Endothelial cell of umbilical vein (primary cell): ENCODE measurements around the gene CIAO3. TPM values are rescaled to one million over a fixed set of nuclear protein-coding genes. Genes with fewer than 3 reads are reported as not detected.

Experiments
- BruUV-seq: library from RNA; stranded (reverse); fragments of 400-500 nt; replicated peaks from 2 replicates; lab custom pipeline; 2021; lab: Mats Ljungman, UMichigan
- CTCF ChIA-PET: fragments of 300-600, 350-600 bp; sonication (Branson Sonifier 250); formaldehyde crosslinking; loops from one replicate; lab custom pipeline; 2021; ENCODE audit warnings: antibody characterized with exemption, inconsistent platforms; lab: Charles Lee
- POLR2A ChIA-PET: fragments of 300-600, 350-600 bp; sonication (Branson Sonifier 250); formaldehyde crosslinking; loops from one replicate; lab custom pipeline; 2021; ENCODE audit warnings: antibody characterized with exemption, inconsistent platforms; lab: Charles Lee
- DNase-seq: peaks from one replicate; pipeline ENCODE4 v3.0.0-alpha.2; 2011; ENCODE audit warnings: low read depth, low spot score
- FAIRE-seq: peaks from 2 replicates; lab custom pipeline; 2011; peaks lifted over from hg19 to GRCh38; lab: Jason Lieb, UNC
- H2AFZ ChIP-seq: 2 replicates; pipeline ENCODE4 v1.6.0; 2012; ENCODE audit warnings: low read depth, low read length, control low read depth, inconsistent platforms
- H3K27ac ChIP-seq: 2 replicates; pipeline ENCODE4 v1.5.1; 2011; ENCODE audit warnings: low read depth, mild to moderate bottlenecking, control low read depth, low read length, moderate library complexity; ENCODE audit not compliant: insufficient read depth
- H3K27me3 ChIP-seq, 2 experiments: 2 replicates each; pipeline versions ENCODE4 v1.6.0 to v1.6.1; 2011; ENCODE audit warnings: low read length in 2 of 2, mixed read lengths in 1 of 2; ENCODE audit not compliant: control insufficient read depth in 2 of 2, insufficient read depth in 2 of 2
- H3K36me3 ChIP-seq, 2 experiments: 2 replicates in 1 of 2; 3 replicates in 1 of 2; pipeline ENCODE4 v1.5.1; 2011; ENCODE audit warnings: low read length in 2 of 2, mild to moderate bottlenecking in 1 of 2, moderate library complexity in 1 of 2; ENCODE audit not compliant: control insufficient read depth in 2 of 2, insufficient read depth in 2 of 2; ENCODE audit errors: extremely low read depth in 1 of 2
- H3K4me1 ChIP-seq: 3 replicates; pipeline ENCODE4 v1.5.1; 2011; ENCODE audit warnings: mild to moderate bottlenecking, low read length; ENCODE audit not compliant: control insufficient read depth, insufficient read depth; ENCODE audit errors: extremely low read depth
- H3K4me2 ChIP-seq: 2 replicates; pipeline ENCODE4 v1.6.1; 2011; ENCODE audit warnings: low read length, control low read depth, mixed read lengths; ENCODE audit not compliant: insufficient read depth
- H3K4me3 ChIP-seq, 3 experiments: fragments of 200-600 bp in 1 of 3; sonication (generic), shearing (Covaris generic) in 1 of 3; replicated peaks in 1 of 3; 2 replicates each; pipeline ENCODE4 v1.5.1; 2011 to 2016; ENCODE audit warnings: control low read depth in 3 of 3, low read length in 3 of 3, mild to moderate bottlenecking in 2 of 3, inconsistent platforms in 1 of 3, low read depth in 1 of 3, moderate library complexity in 1 of 3; ENCODE audit not compliant: insufficient read depth in 1 of 3
- H3K79me2 ChIP-seq: 2 replicates; pipeline ENCODE4 v1.6.0; 2012; ENCODE audit warnings: low read length, inconsistent platforms; ENCODE audit not compliant: control insufficient read depth, insufficient read depth
- H3K9ac ChIP-seq: replicated peaks from 2 replicates; pipeline ENCODE3; 2011; ENCODE audit warnings: low read length, control low read depth; ENCODE audit not compliant: insufficient read depth; ENCODE audit errors: extremely low read depth
- H3K9me1 ChIP-seq: replicated peaks from 3 replicates; pipeline ENCODE4 v1.6.0; 2011; ENCODE audit warnings: mild to moderate bottlenecking, low read length; ENCODE audit not compliant: control insufficient read depth, insufficient read depth; ENCODE audit errors: extremely low read depth
- H3K9me3 ChIP-seq: replicated peaks from 2 replicates; pipeline ENCODE4 v1.5.1; 2012; ENCODE audit warnings: low read length, inconsistent platforms; ENCODE audit not compliant: control insufficient read depth, insufficient read depth
- H4K20me1 ChIP-seq: replicated peaks from 2 replicates; pipeline ENCODE3; 2011; ENCODE audit warnings: mild to moderate bottlenecking, low read length; ENCODE audit not compliant: control insufficient read depth, insufficient read depth; ENCODE audit errors: extremely low read depth
- CTCF ChIP-seq, 2 donors: IDR thresholded peaks; 1 replicate in 1 of 2; 2 replicates in 1 of 2; pipeline ENCODE4 v1.5.1; 2011; ENCODE audit warnings: low read length in 2 of 2, mild to moderate bottlenecking in 2 of 2, moderate library complexity in 2 of 2, control low read depth in 1 of 2, inconsistent platforms in 1 of 2, low read depth in 1 of 2; ENCODE audit not compliant: insufficient read depth in 1 of 2; ENCODE audit errors: extremely low read depth in 1 of 2
- EZH2 ChIP-seq: IDR thresholded peaks from 2 replicates; pipeline ENCODE4 v1.6.1; 2012; ENCODE audit warnings: borderline replicate concordance, low read depth, mild to moderate bottlenecking, moderate library complexity, low read length, inconsistent platforms; ENCODE audit not compliant: severe bottlenecking
- GATA2 ChIP-seq: IDR thresholded peaks from 2 replicates; pipeline ENCODE4 v1.7.0; 2011; ENCODE audit warnings: low read depth, mild to moderate bottlenecking, moderate library complexity, mixed read lengths, low read length; ENCODE audit not compliant: insufficient read length, insufficient read depth
- JUN ChIP-seq: IDR thresholded peaks from 2 replicates; pipeline ENCODE4 v1.6.1; 2011; ENCODE audit warnings: borderline replicate concordance, low read depth; ENCODE audit not compliant: insufficient read length, insufficient read depth
- MAX ChIP-seq: IDR thresholded peaks from 2 replicates; pipeline ENCODE4 v1.6.1; 2011; ENCODE audit not compliant: insufficient read depth, insufficient read length
- POLR2A ChIP-seq: IDR thresholded peaks from 2 replicates; pipeline ENCODE4 v1.6.1; 2012; ENCODE audit warnings: low read depth, mild to moderate bottlenecking, control low read depth, low read length
- POLR2AphosphoS5 ChIP-seq: IDR thresholded peaks from 2 replicates; pipeline ENCODE4 v1.6.1; 2012; ENCODE audit warnings: low read depth, mild to moderate bottlenecking, control low read depth, low read length, moderate library complexity; ENCODE audit not compliant: insufficient read depth
- dilution Hi-C: fragments of 300-500 bp; cut with MboI; formaldehyde crosslinking; loops from one replicate; pipeline ENCODE4 v1.15.0; 2019; ENCODE audit warnings: low sequenced_read_pairs; ENCODE audit not compliant: extremely low pct_ligation_motif_present
- intact Hi-C: fragments of 100-400 bp; cut with micrococcal nuclease; formaldehyde crosslinking; loops from one replicate; pipeline ENCODE4 v1.10.0; 2022
- polyA plus RNA-seq, 4 experiments: library from polyadenylated mRNA; depleted of rRNA in 3 of 4; stranded (reverse) in 3 of 4; unstranded in 1 of 4; fragments of >200 nt; gene quantifications; 2 replicates each; pipeline versions ENCODE4 v1.2.1 to v1.2.3, GENCODE V29; 2011 to 2012; ENCODE audit warnings: missing spikeins in 1 of 4
- total RNA-seq: library from RNA; stranded (reverse); gene quantifications from 2 replicates; pipeline ENCODE4 v1.2.3, GENCODE V29; 2021

The CIAO3 gene
- total and polyA plus RNA-seq, 2 donors (not counting 3 experiments of a cell fraction or from before 2014, with no cell fraction given): 23.1 to 33.8 TPM

GRCh38 chr16:763369-764183 is 22.8 kb upstream of the CIAO3 start:
- no peaks in the 10 kb centered on the region for H3K36me3 ChIP-seq
- FAIRE-seq (no peak), DNase-seq (no peak)
- H4K20me1 ChIP-seq: no peaks in the 10 kb centered on the region
- no peaks in the 10 kb centered on the region for H3K27me3 ChIP-seq
- H3K79me2 ChIP-seq: no peaks in the 10 kb centered on the region
- BruUV-seq: no TSS peak
- no peak overlapping the region for H2AFZ ChIP-seq
- H3K9me1 ChIP-seq: no peaks in the 10 kb centered on the region
- H3K4me2 ChIP-seq: no peak overlapping the region
- POLR2A ChIA-PET: no interaction called here
- CTCF ChIA-PET: no interaction called here
- dilution Hi-C loops (no loop called here), intact Hi-C loops (no loop called here)
- no peak overlapping the region for H3K4me3 ChIP-seq
- no peak overlapping the region for H3K9ac ChIP-seq
- H3K9me3 ChIP-seq: no peaks in the 10 kb centered on the region
- no peaks in the 10 kb centered on the region for H3K4me1 ChIP-seq
- TF ChIP-seq POLR2A (no peak), EZH2 (no peak), CTCF (IDR thresholded peaks at IDR 0.05; ENCODE audit: extremely low read depth in 1 of 2, insufficient read depth in 1 of 2, low read depth in 1 of 2, low read length in 2 of 2) (no peak), GATA2 (no peak), JUN (no peak), POLR2AphosphoS5 (no peak), MAX (no peak)
- H3K27ac ChIP-seq: no peak overlapping the region
